ENCODE data around the gene ZNF462. TPM values are rescaled to one million over a fixed set of nuclear protein-coding genes. Genes with fewer than 3 reads are reported as not detected.
A peak's percentile ranks its signal among the peaks of the same experiment; 100 is the strongest.

The ZNF462 gene
- total RNA-seq, 1 experiment from 2014 or later, result 164 TPM

GRCh38 chr9:106868565-106868964 is 5.6 kb downstream of the ZNF462 start:
- no peaks in the 10 kb centered on the region for H3K27me3 ChIP-seq (ENCODE audit: insufficient read depth, low read length)
- no peak overlapping the region for H3K56ac ChIP-seq (ENCODE audit: insufficient read length, low read depth, low read length)
- H3K27ac Mint-ChIP-seq, result peak overlapping the region in 2 of 3 experiments; percentile 50 to 85; a peak in 2 of 7 replicates
- H3K4me2 ChIP-seq (ENCODE audit: insufficient read depth, insufficient read length, low read length), result no peak overlapping the region
- no peaks in the 10 kb centered on the region for H3K27me3 Mint-ChIP-seq (ENCODE audit: low read depth)
- no peak overlapping the region for H2AFZ ChIP-seq (ENCODE audit: low read length)
- peaks cover 82% of the 10 kb centered on the region for H3K79me2 ChIP-seq (ENCODE audit: insufficient read depth, low read length)
- DNase-seq, result no peak
- H3K23me2 ChIP-seq (ENCODE audit: insufficient read length, low read depth, low read length, poor library complexity, severe bottlenecking), result peaks cover 6% of the 10 kb centered on the region
- H2BK5ac ChIP-seq (ENCODE audit: insufficient read length, low read length), result no peak overlapping the region
- no peak overlapping the region for H2AK5ac ChIP-seq (ENCODE audit: insufficient read length, low read length)
- H3K4me3 Mint-ChIP-seq, result no peak overlapping the region
- H3K9ac ChIP-seq (ENCODE audit: extremely low read depth, insufficient read length, low read length), result no peak overlapping the region
- H2BK15ac ChIP-seq (ENCODE audit: low read depth, low read length), result no peak overlapping the region
- H3K4ac ChIP-seq (ENCODE audit: low read depth, low read length), result no peak overlapping the region
- H4K5ac ChIP-seq (ENCODE audit: insufficient read length, low read depth, low read length), result no peak overlapping the region
- TF ChIP-seq, protein P1, sequence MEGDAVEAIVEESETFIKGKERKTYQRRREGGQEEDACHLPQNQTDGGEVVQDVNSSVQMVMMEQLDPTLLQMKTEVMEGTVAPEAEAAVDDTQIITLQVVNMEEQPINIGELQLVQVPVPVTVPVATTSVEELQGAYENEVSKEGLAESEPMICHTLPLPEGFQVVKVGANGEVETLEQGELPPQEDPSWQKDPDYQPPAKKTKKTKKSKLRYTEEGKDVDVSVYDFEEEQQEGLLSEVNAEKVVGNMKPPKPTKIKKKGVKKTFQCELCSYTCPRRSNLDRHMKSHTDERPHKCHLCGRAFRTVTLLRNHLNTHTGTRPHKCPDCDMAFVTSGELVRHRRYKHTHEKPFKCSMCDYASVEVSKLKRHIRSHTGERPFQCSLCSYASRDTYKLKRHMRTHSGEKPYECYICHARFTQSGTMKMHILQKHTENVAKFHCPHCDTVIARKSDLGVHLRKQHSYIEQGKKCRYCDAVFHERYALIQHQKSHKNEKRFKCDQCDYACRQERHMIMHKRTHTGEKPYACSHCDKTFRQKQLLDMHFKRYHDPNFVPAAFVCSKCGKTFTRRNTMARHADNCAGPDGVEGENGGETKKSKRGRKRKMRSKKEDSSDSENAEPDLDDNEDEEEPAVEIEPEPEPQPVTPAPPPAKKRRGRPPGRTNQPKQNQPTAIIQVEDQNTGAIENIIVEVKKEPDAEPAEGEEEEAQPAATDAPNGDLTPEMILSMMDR (conservative IDR thresholded peaks at IDR 0.05), result no peak
- H4K8ac ChIP-seq (replicated peaks; ENCODE audit: insufficient read length, low read depth, low read length), result no peak overlapping the region
- peaks cover 33% of the 10 kb centered on the region; the same call in 1 of the 2 replicates for H3K4me1 ChIP-seq (ENCODE audit: insufficient read depth, low read length)
- WGBS (ENCODE audit: extremely low coverage, insufficient read length, low lambda C conversion rate), result no CpG with 5 or more reads among the region's 5 CpGs
- H2BK12ac ChIP-seq (ENCODE audit: insufficient read length, low read depth, low read length), result no peak overlapping the region
- H3K36me3 Mint-ChIP-seq (ENCODE audit: insufficient read depth in 1 of 3, low read depth in 3 of 3), result peaks cover 15 to 49% (median 39%) of the 10 kb centered on the region in 3 experiments
- H4K91ac ChIP-seq (ENCODE audit: insufficient read length, low read depth, low read length), result no peak overlapping the region
- H3K79me1 ChIP-seq (ENCODE audit: insufficient read depth, low read depth, low read length, poor library complexity, severe bottlenecking), result peaks cover 2% of the 10 kb centered on the region
- H2BK120ac ChIP-seq (ENCODE audit: low read depth, low read length, poor library complexity, severe bottlenecking), result no peak overlapping the region
- H3K14ac ChIP-seq (ENCODE audit: insufficient read depth, low read length), result no peak overlapping the region
- no peak overlapping the region for H2BK20ac ChIP-seq (ENCODE audit: low read depth, low read length, poor library complexity, severe bottlenecking)
- H3T11ph ChIP-seq (ENCODE audit: low read length), result no peak overlapping the region
- no peak overlapping the region for H3K27ac ChIP-seq (ENCODE audit: insufficient read length, low read depth, low read length)
- H4K20me1 ChIP-seq (ENCODE audit: control insufficient read depth, insufficient read depth, insufficient read length), result no peaks in the 10 kb centered on the region
- H3K23ac ChIP-seq (ENCODE audit: insufficient read length, low read depth, low read length), result no peak overlapping the region
- H3K18ac ChIP-seq (ENCODE audit: insufficient read length, low read depth, low read length), result no peak overlapping the region
- no peaks in the 10 kb centered on the region; a peak in 1 of 5 replicates for H3K9me3 Mint-ChIP-seq
- no peaks in the 10 kb centered on the region for H3K9me3 ChIP-seq (ENCODE audit: control insufficient read depth, low read depth, low read length)
- peaks cover 87 to 90% of the 10 kb centered on the region in 2 experiments for H3K4me1 Mint-ChIP-seq
